Activated CD8-positive, alpha-beta memory T cell treated with anti-CD3 and anti-CD28 coated beads for 36 hours (primary cell): Measurements from ENCODE around the gene EXPH5. TPM values are rescaled to one million over a fixed set of nuclear protein-coding genes. Genes with fewer than 3 reads are reported as not detected.

Experiments used
- CTCF ChIA-PET: fragments of 350-600 bp; sonication (Branson Sonifier 250); formaldehyde crosslinking; loops from one replicate; lab custom pipeline; 2021; ENCODE audit warnings: antibody characterized with exemption; lab: Charles Lee
- POLR2A ChIA-PET: fragments of 350-600 bp; sonication (Branson Sonifier 250); formaldehyde crosslinking; loops from one replicate; lab custom pipeline; 2021; ENCODE audit warnings: antibody characterized with exemption; lab: Charles Lee
- total RNA-seq, 2 experiments: library from RNA; stranded (reverse); gene quantifications; one replicate each; pipeline ENCODE4 v1.2.3, GENCODE V29; 2021

Gene EXPH5
- total RNA-seq, 2 experiments from 2014 or later = 0.71 to 0.95 TPM

DNA sequence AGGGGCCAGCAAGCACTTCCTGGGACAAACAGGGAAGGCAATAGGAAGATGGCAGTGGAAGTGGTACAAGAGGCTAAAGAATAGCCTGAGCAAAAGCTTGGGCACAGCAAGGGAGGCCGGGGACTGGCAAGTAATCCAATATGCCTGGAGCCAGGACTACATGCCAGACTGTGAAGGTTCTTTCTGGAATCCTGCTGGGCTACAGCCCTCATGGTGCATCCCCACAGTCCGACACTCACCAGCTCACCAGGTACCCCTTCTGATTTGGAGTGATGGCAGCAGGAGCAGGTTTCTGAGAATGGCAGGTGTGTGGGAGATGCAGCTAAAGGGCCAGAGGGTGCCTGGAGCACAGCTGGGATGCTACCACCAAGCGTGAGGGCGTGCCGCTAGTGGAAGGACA, 63.1 kb downstream of the EXPH5 start:
- ChIA-PET CTCF (interaction anchor here (1.1 kb wide), 1 partner anchor 84 kb away, joined by 3 read pairs; no protein-coding TSS in a partner anchor), POLR2A (no interaction called here)

DNA sequence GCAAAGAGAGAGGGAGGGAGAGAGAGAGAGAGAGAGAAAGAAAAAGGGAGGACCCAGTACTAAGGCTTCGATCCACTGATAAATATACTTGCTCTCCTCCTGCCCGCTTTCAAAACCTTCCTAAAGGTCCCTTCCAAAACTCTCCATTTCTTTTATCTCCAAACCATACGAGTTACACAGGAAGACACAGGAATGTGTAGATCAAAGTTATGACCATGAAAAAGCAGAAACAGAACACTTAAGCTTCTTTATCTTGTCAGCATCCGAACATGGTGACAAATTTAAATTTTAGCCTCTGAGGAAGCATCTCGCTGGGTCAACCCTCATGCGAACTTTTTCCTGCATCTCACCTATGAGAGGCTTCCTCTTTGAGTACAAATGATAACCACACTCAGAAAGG, 66.2 kb downstream of the EXPH5 start:
- POLR2A ChIA-PET = no interaction called here

DNA sequence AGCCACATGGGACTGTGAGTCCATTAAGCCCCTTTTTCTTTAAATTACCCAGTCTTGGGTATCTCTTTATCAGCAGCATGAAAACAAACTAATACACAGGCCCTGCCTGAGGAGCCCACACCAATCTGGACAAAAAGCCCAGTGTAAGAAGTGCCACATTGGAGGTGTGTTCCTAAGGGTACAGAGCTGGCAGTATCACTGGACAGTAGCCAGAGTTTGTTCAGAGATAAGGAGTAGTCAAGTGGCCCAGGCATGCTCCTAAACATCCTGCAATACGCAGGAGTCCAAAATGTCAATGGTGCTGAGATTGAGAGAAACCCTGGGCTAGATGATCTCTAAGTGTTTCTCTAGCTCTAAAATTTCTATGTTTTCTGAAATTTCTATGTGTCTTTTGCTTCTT, 68.4 kb downstream of the EXPH5 start:
- POLR2A ChIA-PET = no interaction called here
- CTCF ChIA-PET = interaction anchor here (0.7 kb wide), 1 partner anchor 275 kb away, joined by 3 read pairs; no protein-coding TSS in a partner anchor

More for the DNA sequence above, 66.2 kb downstream of the EXPH5 start:
- CTCF ChIA-PET = no interaction called here

DNA sequence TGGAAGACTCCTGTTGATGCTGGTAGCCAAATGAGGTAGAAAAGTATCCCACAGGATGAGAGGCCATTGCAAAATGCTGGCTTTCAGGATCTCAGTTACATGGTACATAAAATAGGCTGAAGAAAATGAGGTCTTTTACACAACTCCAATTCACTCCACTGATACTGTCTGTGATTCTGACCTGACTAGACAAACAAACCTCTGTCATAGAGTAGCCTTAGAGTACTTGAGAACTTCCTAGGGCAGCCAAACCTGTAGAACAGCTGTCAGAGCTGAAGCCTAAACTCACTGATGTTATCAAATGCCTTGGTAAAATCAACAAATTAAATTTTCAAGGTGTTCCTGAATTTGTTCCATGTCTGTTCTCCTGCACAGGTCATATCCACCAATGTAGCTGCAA, 69.1 kb downstream of the EXPH5 start:
- ChIA-PET CTCF (no interaction called here), POLR2A (no interaction called here)

DNA sequence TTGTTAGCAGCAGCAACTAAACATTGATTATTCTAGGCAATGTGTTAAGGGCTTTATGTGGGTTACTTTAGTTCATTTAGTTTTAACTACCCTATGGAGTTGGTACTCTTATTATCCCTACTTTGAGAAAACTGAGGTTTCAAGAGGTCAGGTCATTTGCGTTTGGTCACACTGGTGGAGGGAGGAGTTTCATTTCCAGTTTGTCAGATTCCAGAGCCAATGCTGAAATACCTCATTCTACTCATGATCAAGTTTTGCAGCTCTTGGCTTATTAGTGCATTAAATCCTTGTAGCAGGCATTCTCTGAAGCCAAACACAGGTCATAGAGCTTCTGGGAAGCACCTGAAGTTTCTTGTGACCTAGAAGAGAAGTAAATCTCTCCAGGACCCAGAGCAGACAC, 71.2 kb downstream of the EXPH5 start:
- POLR2A ChIA-PET = no interaction called here

DNA sequence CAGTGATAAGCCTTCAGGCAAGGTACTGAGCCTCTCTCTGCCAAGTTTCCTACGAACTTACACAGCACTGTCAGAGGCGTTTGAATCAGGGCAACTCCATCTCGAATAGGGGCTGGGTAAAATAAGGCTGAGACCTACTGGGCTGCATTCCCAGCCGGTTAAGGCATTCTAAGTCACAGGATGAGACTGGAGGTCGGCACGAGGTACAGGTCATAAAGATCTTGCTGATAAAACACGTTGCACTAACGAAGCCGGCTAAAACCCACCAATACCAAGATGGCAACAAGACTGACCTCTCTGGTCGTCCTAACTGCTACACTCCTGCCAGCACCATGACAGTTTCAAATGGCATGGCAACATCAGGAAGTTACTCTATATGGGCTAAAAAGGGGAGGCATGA, 75.0 kb downstream of the EXPH5 start:
- POLR2A ChIA-PET = no interaction called here
- CTCF ChIA-PET = no interaction called here

More for the DNA sequence above, 71.2 kb downstream of the EXPH5 start:
- CTCF ChIA-PET = no interaction called here

DNA sequence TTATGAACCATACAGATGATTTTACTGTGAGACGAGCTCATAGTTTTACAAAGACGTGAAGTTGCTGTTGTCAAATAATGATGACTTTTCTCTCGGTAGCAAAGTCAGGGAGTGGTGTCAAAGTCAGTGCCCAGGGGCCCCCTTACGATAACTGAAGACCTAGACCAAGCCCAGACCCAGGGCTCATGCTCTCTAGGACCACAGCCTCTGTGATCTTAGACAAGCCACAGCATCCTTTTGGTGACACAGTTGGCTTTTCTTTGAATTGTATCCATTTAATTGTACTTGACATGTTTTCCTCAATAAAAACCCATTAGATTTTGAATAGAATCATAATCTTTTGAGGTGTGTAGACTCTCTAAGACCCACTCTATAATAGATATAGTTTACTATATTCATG, 77.4 kb downstream of the EXPH5 start:
- ChIA-PET POLR2A (no interaction called here), CTCF (no interaction called here)

DNA sequence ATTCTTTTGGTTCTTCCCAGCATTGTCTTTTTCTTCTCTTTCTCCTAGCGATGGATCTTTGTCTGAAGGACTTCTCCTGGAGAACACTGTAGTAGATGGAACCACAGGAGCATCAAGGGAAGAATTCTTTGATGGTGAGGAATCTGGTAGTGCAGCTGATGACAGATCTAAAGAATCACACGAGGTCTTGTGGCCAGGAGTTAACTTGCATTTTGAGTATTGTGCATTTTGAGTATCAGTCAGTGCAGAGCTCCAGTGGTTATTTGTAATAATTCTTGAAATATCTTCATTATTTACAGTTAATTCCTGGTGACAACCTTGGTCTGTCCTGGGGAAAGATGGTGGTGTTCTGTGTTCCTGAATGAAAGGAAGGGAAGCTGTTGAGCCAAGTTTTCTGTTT, 80.9 kb downstream of the EXPH5 start:
- ChIA-PET POLR2A (no interaction called here), CTCF (no interaction called here)

DNA sequence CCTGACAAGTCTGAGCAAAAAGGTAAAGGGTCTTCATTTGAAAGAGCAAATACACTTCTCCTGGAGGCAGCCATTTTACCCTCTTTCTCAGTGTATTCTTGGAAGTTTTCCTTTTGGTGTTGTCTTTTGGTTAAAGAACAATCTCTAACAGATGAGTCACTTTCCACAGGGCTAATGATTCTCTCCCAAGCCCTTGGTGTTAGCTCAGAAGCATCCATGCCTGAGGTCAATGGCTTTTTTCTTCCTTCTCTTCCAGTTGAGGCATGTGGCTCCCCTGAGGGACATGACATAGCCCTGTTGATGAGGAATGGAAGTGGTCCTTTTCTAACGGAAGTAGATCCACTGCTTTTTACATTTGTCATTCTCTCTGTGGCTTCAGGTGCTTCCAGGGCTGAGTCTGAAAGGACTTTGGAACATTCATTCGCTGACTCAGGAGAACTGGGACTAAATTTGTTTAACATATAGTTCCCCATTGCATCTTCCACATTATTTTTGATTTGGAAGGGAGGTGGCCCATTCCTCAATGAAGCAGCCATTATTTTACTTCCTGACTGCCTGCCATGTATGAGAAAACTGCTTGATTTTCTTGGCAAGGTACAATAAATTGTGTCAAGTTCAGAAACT, 81.6 kb downstream of the EXPH5 start:
- POLR2A ChIA-PET = no interaction called here
- CTCF ChIA-PET = no interaction called here

DNA sequence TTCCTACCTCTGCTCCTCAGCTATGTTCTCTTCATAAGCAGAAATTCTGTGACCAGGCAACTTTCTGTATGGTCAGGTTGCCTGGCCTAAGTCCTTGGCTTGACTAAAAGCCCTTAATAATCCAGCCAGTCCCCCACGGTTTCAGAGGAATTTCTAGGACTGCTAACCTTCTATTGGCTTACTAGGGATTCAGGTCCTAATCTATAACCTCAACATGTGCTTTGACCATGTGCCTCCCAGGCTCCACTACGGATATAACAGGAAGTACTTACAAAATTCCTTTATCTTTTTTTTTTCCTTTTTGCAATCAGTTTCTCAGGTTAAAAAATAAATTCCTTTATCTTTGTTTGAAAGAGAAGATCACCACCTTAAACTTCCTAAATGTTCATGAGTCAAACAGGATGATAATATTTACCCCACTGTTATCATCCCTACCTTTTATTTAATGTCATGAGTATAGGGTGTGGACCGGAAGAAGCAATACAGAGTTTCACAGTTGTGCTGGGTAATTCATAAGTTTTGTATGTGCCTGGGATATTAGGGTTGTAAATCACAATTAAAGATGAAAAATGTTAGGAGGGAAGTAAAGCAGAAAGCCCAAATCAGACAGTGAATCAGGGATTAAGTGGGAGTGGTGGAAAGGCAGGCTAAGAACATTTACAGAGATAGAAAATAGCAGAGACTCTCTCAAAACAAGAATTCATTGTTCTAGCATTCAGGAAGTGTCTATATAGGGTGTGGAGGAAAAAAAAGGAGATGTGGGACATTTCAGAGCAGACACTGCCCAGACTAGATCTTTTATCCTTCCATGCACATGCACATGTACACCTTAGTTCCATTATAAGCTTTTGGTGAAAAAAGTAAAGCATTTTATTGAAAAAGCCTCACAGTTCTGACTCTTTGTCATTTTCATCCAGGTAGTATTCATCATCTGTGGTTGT, 84.6 kb downstream of the EXPH5 start:
- POLR2A ChIA-PET = no interaction called here
- CTCF ChIA-PET = no interaction called here

DNA sequence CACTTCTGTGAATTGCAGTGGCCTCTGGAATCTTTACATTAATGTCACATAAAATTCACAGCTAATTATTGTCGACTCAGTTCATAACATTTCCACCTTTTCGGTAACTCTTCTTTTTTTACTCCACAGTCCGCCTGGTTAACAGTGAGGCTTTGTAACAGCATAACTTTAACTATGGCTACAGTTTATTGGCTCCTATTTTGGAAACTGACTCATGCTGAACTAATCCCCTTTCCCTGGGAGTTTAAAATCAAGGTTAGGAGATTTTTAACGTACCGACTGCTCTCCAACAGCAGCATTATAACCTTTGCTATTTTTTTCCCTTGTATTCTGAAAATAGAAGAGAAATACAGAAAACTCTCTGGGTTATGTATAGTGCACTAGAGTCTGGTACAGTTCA, 92.2 kb downstream of the EXPH5 start:
- POLR2A ChIA-PET = interaction anchor here (1.0 kb wide), 1 partner anchor 10 kb away, joined by 7 read pairs; no protein-coding TSS in a partner anchor
- CTCF ChIA-PET = no interaction called here

DNA sequence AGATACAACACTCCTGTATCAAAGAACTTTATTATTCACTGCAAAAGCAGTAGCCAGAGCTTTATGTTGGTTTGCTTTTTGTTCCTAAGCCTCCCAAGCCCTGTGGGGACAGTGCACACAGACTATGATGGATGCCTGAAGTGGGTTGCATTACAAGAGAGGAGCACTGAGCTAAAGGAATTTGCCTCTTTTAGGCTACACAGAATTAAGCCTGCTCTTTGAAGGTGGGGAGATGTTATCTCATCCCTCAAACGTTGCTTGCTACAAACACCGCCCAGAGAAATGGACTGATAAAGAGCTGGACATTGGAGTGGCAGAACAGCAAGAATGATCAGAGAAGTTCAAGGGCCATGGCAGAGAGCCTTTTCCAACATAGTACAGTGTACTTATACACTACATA, 92.8 kb downstream of the EXPH5 start:
- CTCF ChIA-PET = no interaction called here
- POLR2A ChIA-PET = interaction anchor here (1.0 kb wide), 1 partner anchor 10 kb away, joined by 7 read pairs; no protein-coding TSS in a partner anchor

DNA sequence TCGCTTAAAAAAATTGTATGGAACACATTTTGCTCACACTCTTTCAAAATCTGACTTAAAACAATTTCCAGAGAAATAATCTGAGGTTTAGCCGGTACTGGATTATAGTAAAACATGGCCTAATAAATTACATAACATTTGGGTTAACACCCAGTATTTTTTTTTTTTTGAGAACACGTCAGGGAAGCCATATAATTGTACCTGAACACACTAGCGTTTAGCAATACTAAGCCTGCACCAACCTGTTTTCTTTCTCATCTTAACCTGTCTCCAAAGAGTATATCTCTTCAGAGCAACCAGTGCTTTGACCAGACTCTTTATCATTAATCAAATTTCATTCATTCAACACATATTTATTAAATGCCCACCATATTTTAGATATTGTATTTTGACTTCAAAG, 93.4 kb downstream of the EXPH5 start:
- ChIA-PET CTCF (no interaction called here), POLR2A (interaction anchor here (1.0 kb wide), 1 partner anchor 9 kb away, joined by 7 read pairs; no protein-coding TSS in a partner anchor)

DNA sequence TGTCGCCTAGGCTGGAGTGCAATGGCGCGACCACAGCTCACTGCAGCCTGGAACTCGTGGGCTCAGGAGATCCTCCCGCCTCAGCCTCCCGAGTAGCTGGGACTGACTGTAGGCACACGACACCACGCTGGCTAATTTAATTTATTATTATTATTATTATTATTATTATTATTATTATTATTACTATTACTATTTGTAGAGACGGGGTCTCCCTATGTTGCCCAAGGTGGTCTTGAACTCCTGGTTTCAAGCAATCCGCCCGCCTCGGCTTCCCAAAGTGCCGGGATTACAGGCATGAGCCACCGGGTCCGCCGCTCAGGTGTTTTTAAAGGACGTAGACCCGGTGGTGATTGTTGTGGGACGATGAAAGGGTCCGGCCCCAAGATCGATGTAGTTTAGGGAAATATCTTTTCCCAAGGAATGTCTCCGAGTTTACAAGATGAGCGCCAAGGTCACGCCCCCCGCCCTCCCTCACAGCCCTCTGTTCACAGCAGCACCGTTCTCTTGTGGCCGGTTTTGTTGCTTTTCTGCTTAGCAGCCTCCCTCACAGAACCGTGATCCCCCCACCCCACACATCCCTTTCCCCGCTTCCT, 94.7 kb downstream of the EXPH5 start:
- POLR2A ChIA-PET = interaction anchor here (0.6 to 1.1 kb wide), 2 partner anchors 49 to 166 kb away, joined by 4 to 5 read pairs; partner anchors contain the start of gene DDX10
- CTCF ChIA-PET = interaction anchor here (1.3 kb wide), 1 partner anchor 380 kb away, joined by 4 read pairs; no protein-coding TSS in a partner anchor

DNA sequence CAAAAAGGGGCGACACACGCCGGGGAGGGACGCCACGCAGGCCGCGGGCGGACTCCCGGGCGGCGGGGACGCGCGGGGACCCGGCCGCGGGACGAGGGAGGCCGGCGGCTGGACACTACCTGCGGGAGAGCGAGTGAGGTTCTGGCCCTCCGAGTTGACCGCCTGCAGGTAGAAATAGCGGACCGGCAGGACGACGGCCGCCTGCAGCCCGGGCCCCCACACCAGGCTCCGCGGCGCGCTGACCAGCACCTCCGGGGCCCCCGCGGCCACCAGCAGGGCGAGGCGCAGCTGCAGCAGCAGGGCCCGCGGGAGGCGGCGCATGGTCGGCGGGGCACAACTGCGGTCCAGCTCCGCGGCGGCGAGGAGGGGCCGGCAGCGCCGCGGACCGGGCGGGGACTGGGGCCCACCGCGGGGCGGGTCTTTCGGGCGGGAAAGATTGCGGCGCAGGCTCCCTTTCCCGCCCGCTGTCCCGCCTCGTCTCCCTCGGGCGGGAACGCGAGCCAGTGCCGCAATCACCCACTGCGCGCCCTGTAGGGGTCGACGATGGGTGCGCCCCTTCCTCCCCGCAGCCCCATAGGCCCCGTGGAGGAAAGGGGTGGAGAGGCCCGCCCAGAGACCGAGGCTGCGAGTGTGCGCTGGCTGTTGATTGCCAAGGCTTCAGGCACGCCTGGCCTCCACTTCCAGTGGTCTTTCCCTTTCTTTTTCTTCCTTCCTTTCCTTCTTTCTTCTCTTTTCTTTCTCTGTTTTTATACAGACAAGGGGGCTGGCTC, 95.3 kb downstream of the EXPH5 start, which contains the start of gene POGLUT3:
TSS of gene POGLUT3 (minus strand) at position 339 of the 770 bp plus-strand sequence. CDS start at position 321, 18 bp downstream.
- POLR2A ChIA-PET = interaction anchor here (0.6 to 1.1 kb wide), 3 partner anchors 50 to 258 kb away, joined by 3 to 5 read pairs (median 4); partner anchors contain the start of gene DDX10
- CTCF ChIA-PET = interaction anchor here (1.3 kb wide), 1 partner anchor 379 kb away, joined by 4 read pairs; no protein-coding TSS in a partner anchor

DNA sequence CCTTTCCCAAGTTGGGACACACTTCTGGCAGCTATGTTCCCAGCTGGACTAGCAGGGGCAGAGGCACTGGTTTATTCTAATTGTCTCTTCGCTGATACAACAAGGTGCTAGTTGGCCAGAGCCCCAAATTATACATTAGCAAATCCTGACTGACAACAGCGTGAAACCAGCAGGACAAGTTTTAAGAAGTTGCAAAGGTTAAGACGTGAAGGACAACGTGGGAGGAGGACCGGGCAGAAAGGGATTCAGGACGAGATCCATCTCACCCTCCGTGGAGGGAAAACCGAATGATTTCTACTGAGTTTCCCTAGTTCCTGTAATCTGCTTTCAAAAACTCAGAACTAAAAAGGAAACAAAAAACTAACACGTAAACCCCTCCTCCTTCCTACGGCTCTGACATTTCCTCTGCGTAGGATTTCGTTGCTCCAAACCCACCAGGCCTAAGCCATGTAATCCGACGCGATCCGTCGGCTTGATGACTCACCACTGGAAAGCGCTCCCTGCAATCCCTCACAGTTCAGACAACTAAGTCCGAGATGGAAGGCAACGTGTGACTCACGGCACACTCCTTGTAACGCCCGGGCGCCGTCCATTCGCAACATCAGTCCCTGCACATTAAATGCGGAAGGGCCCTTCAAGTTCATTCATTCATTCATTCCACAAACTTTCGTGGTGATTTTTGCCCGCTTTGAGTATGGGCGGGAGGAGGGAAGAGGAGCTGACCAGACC, 96.1 kb downstream of the EXPH5 start:
- ChIA-PET CTCF (interaction anchor here (1.3 kb wide), 1 partner anchor 379 kb away, joined by 4 read pairs; no protein-coding TSS in a partner anchor), POLR2A (interaction anchor here (1.0 to 1.1 kb wide), 2 partner anchors 167 to 257 kb away, joined by 3 to 5 read pairs; partner anchors contain the start of gene DDX10)

DNA sequence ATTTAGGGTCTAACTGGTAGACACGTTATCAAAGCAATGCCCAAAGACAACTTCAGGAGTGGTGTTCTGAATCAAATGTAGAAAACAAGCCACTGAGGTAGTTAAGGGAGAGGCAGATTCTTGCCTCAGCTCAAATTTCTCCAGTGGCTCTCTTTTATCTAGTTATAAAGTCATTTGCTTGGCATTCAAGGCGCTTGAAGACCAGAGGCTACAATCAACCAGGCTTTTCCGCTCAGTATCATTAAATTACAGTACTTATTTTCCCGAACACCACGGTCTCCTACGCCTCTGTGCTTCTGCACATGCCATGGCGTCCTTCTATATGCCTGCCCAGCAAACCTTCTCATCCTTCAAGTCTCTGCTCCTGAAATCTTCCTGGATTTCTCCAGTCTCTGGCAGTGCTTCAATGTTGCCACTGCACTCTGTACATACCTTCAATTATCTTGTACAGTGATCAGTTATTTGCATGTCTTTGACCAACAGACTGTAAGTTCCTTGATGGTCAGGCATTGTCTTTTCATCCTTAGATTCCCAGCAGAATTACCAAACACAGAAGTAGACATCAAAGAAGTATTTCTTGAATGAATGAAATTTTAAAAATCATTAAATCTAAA, 96.8 kb downstream of the EXPH5 start:
- CTCF ChIA-PET = no interaction called here
- POLR2A ChIA-PET = interaction anchor here (0.7 kb wide), 1 partner anchor 379 kb away, joined by 3 read pairs; no protein-coding TSS in a partner anchor
